Measurements from ENCODE around the gene KRTAP12-4.
"Not testable (repeated sequence)": the region's sequence is repeated elsewhere in the genome, so short reads cannot be mapped to it uniquely, and the experiment has no call there.

The KRTAP12-4 gene

DNA sequence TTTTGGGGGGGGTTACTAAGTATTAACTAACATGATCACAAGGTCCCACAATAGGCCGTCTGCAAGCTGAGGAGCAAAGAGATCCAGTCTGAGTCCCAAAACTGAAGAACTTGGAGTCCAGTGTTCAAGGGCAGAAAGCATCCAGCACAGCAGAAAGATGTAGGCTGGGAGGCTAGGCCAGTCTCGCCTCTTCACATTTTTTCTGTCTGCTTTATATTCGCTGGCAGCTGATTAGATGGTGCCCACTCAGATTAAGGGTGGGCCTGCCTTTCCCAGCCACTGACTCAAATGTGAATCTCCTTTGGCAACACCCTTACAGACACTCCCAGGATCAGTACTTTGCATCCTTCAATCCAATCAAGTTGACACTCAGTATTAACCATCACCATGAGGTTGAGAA is 35.3 kb upstream of the KRTAP12-4 start:
- H3K4me3 ChIP-seq (ENCODE audit: low read length); DNase-seq (ENCODE audit: low read depth, low spot score): not testable (repeated sequence)

DNA sequence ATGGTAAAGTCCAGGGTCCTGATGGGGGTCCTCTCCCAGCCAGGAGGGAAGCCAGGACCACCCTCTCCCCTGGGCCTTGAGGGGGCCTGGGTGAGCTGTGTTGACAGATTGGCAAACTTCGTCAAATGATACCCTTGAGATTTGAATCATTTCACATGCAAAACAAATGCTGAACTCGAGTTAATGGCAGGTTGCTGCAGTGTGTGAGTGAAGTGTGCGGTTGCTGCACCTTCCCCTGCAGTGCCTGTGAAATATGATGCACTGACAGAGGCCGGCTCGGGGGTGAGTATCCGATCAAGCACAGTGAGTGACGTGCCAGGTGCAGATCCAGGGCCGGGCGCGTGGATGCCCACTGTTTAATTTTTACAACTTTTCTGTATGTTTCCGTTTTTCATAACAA is 33.2 kb upstream of the KRTAP12-4 start:
- no peak for DNase-seq (ENCODE audit: low read depth, low spot score)
- no peak overlapping the region for H3K4me3 ChIP-seq (ENCODE audit: low read length)

- no peak overlapping the region for H3K4me3 ChIP-seq (ENCODE audit: low read length)
- no peak for DNase-seq (ENCODE audit: low read depth, low spot score)
These were observed 32.5 kb upstream of the KRTAP12-4 start for GRCh38 chr21:44686843-44687561.

- no peak overlapping the region for H3K4me3 ChIP-seq (ENCODE audit: low read length)
- no peak for DNase-seq (ENCODE audit: low read depth, low spot score)
These were observed 31.7 kb upstream of the KRTAP12-4 start for GRCh38 chr21:44686000-44686781.

GRCh38 chr21:44685050-44685449 is 30.6 kb upstream of the KRTAP12-4 start:
- not testable (repeated sequence) for H3K4me3 ChIP-seq (ENCODE audit: low read length)

DNA sequence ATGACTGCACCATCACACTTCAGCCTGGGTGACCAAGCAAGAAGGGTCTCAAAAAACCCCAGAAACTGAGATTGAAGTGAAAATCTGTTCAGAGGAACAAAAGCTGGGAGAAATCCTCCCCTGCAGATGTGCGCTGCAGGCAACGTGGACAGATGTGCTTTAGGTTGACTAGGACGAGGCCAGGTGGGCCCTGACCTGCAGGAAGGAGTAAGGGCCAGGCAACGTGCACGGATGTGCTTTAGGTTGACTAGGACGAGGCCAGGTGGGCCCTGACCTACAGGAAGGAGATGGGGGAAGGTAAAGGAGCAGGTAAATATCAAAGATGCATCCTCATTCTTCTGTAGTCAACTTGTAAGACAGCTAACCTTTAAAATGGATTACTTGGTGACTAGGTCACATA is 30.0 kb upstream of the KRTAP12-4 start:
- no peak for DNase-seq (ENCODE audit: low read depth, low spot score)
- no peak overlapping the region for H3K4me3 ChIP-seq (ENCODE audit: low read length)

More at GRCh38 chr21:44685050-44685449, 30.6 kb upstream of the KRTAP12-4 start:
- DNase-seq (ENCODE audit: low read depth, low spot score): not testable (repeated sequence)

- DNase-seq (ENCODE audit: low read depth, low spot score): no peak
- H3K4me3 ChIP-seq (ENCODE audit: low read length): no peak overlapping the region
These were observed 29.6 kb upstream of the KRTAP12-4 start for GRCh38 chr21:44684077-44684476.

- DNase-seq (ENCODE audit: low read depth, low spot score): no peak
- H3K4me3 ChIP-seq (ENCODE audit: low read length): no peak overlapping the region
These were observed 28.2 kb upstream of the KRTAP12-4 start for GRCh38 chr21:44682580-44683151.

DNA sequence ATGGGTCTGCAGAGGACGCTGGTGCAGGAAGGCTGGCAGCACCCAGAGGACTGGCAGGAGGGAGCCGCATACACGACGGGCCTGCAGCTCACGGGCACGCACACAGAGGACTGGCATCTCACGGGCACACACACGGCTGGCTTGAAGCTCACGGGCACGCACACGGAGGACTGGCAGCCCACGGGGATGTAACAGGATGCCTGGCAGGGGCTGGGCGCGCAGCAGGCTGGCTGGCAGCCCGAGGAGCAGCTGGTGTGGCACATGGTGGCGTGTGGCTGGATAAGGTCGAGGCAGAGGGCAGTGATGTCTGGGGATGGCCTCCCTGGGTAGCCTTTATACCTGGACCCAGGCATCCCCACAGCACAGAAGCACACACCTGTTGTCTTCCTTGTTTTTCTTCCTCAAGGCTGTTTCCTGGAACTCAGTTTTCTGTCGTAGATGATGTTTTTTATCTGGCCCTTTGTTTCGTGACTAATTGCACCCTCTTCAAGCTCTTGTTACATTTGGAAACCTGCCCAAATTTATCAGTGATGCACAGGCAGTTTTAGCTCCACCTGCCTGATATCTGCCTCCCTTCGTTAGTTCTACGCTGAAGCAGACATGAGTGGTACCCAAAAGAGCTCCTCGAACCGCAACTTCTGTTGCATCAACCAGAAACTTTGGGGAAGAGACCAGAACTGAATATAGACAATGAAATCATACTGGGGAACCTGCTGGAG is 27.6 kb upstream of the KRTAP12-4 start, which contains the start of gene KRTAP12-1:
Gene KRTAP12-1, minus strand, starts transcription at position 303 of the 719 bp plus-strand sequence. Its CDS starts 40 bp downstream, at position 263.
- no peak within 1 kb of the TSS for H3K4me3 ChIP-seq (ENCODE audit: low read length)
- no peak for DNase-seq (ENCODE audit: low read depth, low spot score)

GRCh38 chr21:44681152-44681551 is 26.7 kb upstream of the KRTAP12-4 start:
- H3K4me3 ChIP-seq (ENCODE audit: low read length): no peak overlapping the region

DNA sequence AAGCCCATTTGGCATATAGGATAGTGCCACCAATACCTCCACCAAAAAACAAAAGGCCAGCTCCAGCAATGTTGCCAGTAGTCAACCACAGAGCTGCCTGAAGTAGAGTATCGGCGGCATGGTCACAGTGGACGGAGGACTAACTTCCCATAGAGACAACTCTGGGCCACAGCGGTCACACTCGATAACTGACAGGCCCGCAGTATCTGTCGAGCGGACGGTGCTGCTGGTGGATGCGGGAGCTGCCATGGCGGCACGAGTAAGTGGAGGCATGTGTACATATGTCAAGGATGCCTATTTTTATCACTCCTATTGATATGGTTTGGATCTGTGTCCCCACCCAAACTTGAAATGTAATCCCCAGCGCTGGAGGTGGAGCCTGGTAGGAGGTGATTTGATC is 23.4 kb upstream of the KRTAP12-4 start:
- H3K4me3 ChIP-seq (ENCODE audit: low read length): no peak overlapping the region
- no peak for DNase-seq (ENCODE audit: low read depth, low spot score)

More at GRCh38 chr21:44681152-44681551, 26.7 kb upstream of the KRTAP12-4 start:
- DNase-seq (ENCODE audit: low read depth, low spot score): no peak

DNA sequence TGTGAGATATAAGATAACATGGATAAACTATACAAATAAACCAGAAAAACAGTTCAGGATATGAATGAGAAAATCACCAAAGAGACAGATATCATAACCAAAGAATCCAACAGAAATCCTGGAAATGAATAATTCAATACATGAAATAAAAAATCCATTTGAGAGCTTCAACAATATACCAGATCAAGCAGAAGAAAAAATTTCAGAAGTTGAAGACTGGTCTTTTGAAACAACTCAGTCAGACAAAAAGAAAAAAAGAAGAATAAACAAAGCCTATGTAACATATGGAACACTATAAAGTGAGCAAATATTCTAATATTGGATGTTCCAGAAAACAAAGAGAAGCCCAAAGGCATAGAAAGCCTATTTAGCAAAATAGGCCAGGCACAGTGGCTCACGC is 17.5 kb upstream of the KRTAP12-4 start:
- H3K4me3 ChIP-seq (ENCODE audit: low read length): no peak overlapping the region
- no peak for DNase-seq (ENCODE audit: low read depth, low spot score)

GRCh38 chr21:44670642-44671432 is 16.4 kb upstream of the KRTAP12-4 start:
- no peak overlapping the region for H3K4me3 ChIP-seq (ENCODE audit: low read length)

GRCh38 chr21:44667612-44668011 is 13.2 kb upstream of the KRTAP12-4 start:
- DNase-seq (ENCODE audit: low read depth, low spot score): no peak
- H3K4me3 ChIP-seq (ENCODE audit: low read length): no peak overlapping the region

More at GRCh38 chr21:44670642-44671432, 16.4 kb upstream of the KRTAP12-4 start:
- DNase-seq (ENCODE audit: low read depth, low spot score): no peak

GRCh38 chr21:44666401-44667320 is 12.2 kb upstream of the KRTAP12-4 start, which contains the start of gene KRTAP12-2:
KRTAP12-2 (minus strand) TSS chr21:44666927; CDS start chr21:44666886, 41 bp downstream.
- H3K4me3 ChIP-seq (ENCODE audit: low read length): no peak within 1 kb of the TSS
- DNase-seq (ENCODE audit: low read depth, low spot score): no peak

DNA sequence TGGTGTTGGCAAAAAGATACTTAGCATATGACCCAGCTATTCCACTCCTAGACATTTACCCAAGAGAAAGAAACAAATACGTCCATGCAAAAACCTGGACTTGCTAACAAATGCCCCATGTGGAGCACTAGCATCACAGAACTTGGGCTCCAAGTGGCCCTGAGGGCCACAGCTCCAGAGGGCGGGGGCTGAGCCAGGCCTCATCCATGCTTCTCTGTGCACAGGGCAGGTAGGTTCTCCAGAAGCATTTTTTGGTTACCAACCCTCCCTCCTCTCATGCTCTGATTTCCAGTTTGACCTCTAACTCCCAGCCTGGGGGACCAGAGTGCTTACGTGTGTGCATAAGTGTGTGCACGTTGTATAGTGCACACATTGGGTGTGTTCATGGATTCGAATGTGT is 10.2 kb upstream of the KRTAP12-4 start:
- H3K4me3 ChIP-seq (ENCODE audit: low read length): no peak overlapping the region
- DNase-seq (ENCODE audit: low read depth, low spot score): no peak

GRCh38 chr21:44661567-44661966 is 7.1 kb upstream of the KRTAP12-4 start:
- not testable (repeated sequence) for DNase-seq (ENCODE audit: low read depth, low spot score); H3K4me3 ChIP-seq (ENCODE audit: low read length)
